Effector memory CD4-positive, alpha-beta T cell (primary cell): ENCODE results near the gene TXNDC11.

Experiments used
- DNase-seq, 3 donors: peaks; one replicate each; pipeline ENCODE4 v3.0.0-alpha.2; 2020
- H3K27ac ChIP-seq: 2 replicates; pipeline ENCODE4 v1.7.0; 2013; ENCODE audit warnings: mild to moderate bottlenecking, low read length, moderate library complexity; ENCODE audit not compliant: insufficient read depth, poor library complexity, severe bottlenecking
- H3K27me3 ChIP-seq: replicated peaks from 2 replicates; pipeline ENCODE4 v1.7.0; 2013; ENCODE audit warnings: mild to moderate bottlenecking, low read length; ENCODE audit not compliant: insufficient read depth, control insufficient read depth, poor library complexity, severe bottlenecking
- H3K36me3 ChIP-seq: 2 replicates; pipeline ENCODE4 v1.7.0; 2013; ENCODE audit warnings: mild to moderate bottlenecking, low read length, moderate library complexity; ENCODE audit not compliant: control insufficient read depth, insufficient read depth
- H3K4me1 ChIP-seq: 2 replicates; pipeline ENCODE4 v1.7.0; 2013; ENCODE audit warnings: low read length, mild to moderate bottlenecking; ENCODE audit not compliant: control insufficient read depth, insufficient read depth, poor library complexity, severe bottlenecking
- H3K4me3 ChIP-seq: 2 replicates; pipeline ENCODE4 v1.7.0; 2013; ENCODE audit warnings: low read length, low read depth, mild to moderate bottlenecking; ENCODE audit not compliant: insufficient read depth, poor library complexity, severe bottlenecking
- H3K9me3 ChIP-seq: 2 replicates; pipeline ENCODE4 v1.7.0; 2013; ENCODE audit warnings: mild to moderate bottlenecking, low read length, moderate library complexity; ENCODE audit not compliant: control insufficient read depth

The TXNDC11 gene

GRCh38 chr16:11725457-11725856, 17.2 kb downstream of the TXNDC11 start:
- H3K4me1 ChIP-seq: peaks cover 3% of the 10 kb centered on the region
- H3K4me3 ChIP-seq: no peak overlapping the region
- no peaks in the 10 kb centered on the region for H3K27me3 ChIP-seq
- no peaks in the 10 kb centered on the region for H3K9me3 ChIP-seq
- H3K27ac ChIP-seq: no peak overlapping the region
- DNase-seq: no peak
- H3K36me3 ChIP-seq: peaks cover 46% of the 10 kb centered on the region

- H3K9me3 ChIP-seq: no peaks in the 10 kb centered on the region
- DNase-seq: no peak
- no peaks in the 10 kb centered on the region for H3K27me3 ChIP-seq
- H3K36me3 ChIP-seq: peaks cover 51% of the 10 kb centered on the region
- no peaks in the 10 kb centered on the region for H3K4me1 ChIP-seq
- H3K27ac ChIP-seq: no peak overlapping the region
- H3K4me3 ChIP-seq: no peak overlapping the region
Measured at GRCh38 chr16:11722468-11722808, 20.2 kb downstream of the TXNDC11 start.

GRCh38 chr16:11721781-11722467, 20.7 kb downstream of the TXNDC11 start:
- Histone ChIP-seq H3K27ac (no peak overlapping the region), H3K36me3 (peaks cover 51% of the 10 kb centered on the region), H3K9me3 (no peaks in the 10 kb centered on the region), H3K4me1 (no peaks in the 10 kb centered on the region), H3K4me3 (no peak overlapping the region), H3K27me3 (no peaks in the 10 kb centered on the region)
- no peak for DNase-seq

- H3K36me3 ChIP-seq: peaks cover 46% of the 10 kb centered on the region
- H3K9me3 ChIP-seq: no peaks in the 10 kb centered on the region
- no peak overlapping the region for H3K4me3 ChIP-seq
- H3K4me1 ChIP-seq: no peaks in the 10 kb centered on the region
- no peak overlapping the region for H3K27ac ChIP-seq
- H3K27me3 ChIP-seq: no peaks in the 10 kb centered on the region
- DNase-seq: no peak
Measured at GRCh38 chr16:11719762-11720161, 22.9 kb downstream of the TXNDC11 start.

GRCh38 chr16:11719171-11719570, 23.5 kb downstream of the TXNDC11 start:
- Histone ChIP-seq H3K27me3 (no peaks in the 10 kb centered on the region), H3K4me3 (no peak overlapping the region), H3K27ac (no peak overlapping the region), H3K4me1 (no peaks in the 10 kb centered on the region), H3K36me3 (peaks cover 46% of the 10 kb centered on the region), H3K9me3 (no peaks in the 10 kb centered on the region)
- no peak for DNase-seq

- Histone ChIP-seq H3K36me3 (peaks cover 45% of the 10 kb centered on the region), H3K4me1 (no peaks in the 10 kb centered on the region), H3K4me3 (no peak overlapping the region), H3K27me3 (no peaks in the 10 kb centered on the region), H3K27ac (no peak overlapping the region), H3K9me3 (no peaks in the 10 kb centered on the region)
- DNase-seq: no peak
Measured at GRCh38 chr16:11717811-11718210, 24.8 kb downstream of the TXNDC11 start.

GRCh38 chr16:11716336-11716735, 26.3 kb downstream of the TXNDC11 start:
- H3K36me3 ChIP-seq: peaks cover 37% of the 10 kb centered on the region
- no peaks in the 10 kb centered on the region for H3K9me3 ChIP-seq
- no peak overlapping the region for H3K4me3 ChIP-seq
- H3K4me1 ChIP-seq: no peaks in the 10 kb centered on the region
- no peaks in the 10 kb centered on the region for H3K27me3 ChIP-seq
- no peak for DNase-seq
- no peak overlapping the region for H3K27ac ChIP-seq

GRCh38 chr16:11715246-11715947, 27.3 kb downstream of the TXNDC11 start:
- DNase-seq: no peak
- Histone ChIP-seq H3K4me3 (no peak overlapping the region), H3K27ac (no peak overlapping the region), H3K27me3 (no peaks in the 10 kb centered on the region), H3K4me1 (no peaks in the 10 kb centered on the region), H3K36me3 (peaks cover 31% of the 10 kb centered on the region), H3K9me3 (no peaks in the 10 kb centered on the region)

GRCh38 chr16:11712122-11712521, 30.5 kb downstream of the TXNDC11 start:
- Histone ChIP-seq H3K36me3 (peaks cover 18% of the 10 kb centered on the region), H3K27ac (no peak overlapping the region), H3K4me3 (no peak overlapping the region), H3K4me1 (no peaks in the 10 kb centered on the region), H3K27me3 (no peaks in the 10 kb centered on the region), H3K9me3 (no peaks in the 10 kb centered on the region)
- no peak for DNase-seq

- H3K27me3 ChIP-seq: no peaks in the 10 kb centered on the region
- no peaks in the 10 kb centered on the region for H3K4me1 ChIP-seq
- no peak overlapping the region for H3K4me3 ChIP-seq
- peaks cover 18% of the 10 kb centered on the region for H3K36me3 ChIP-seq
- no peaks in the 10 kb centered on the region for H3K9me3 ChIP-seq
- no peak overlapping the region for H3K27ac ChIP-seq
- no peak for DNase-seq
Measured at GRCh38 chr16:11711662-11712061, 31.0 kb downstream of the TXNDC11 start.
